Transverse colon (tissue), 4 donors: ENCODE results near the gene B3GALT5.

Experiments
- EP300 ChIP-seq: sonication (generic); formaldehyde crosslinking; IDR thresholded peaks from one replicate; pipeline ENCODE4 v1.6.1; 2017; ENCODE audit warnings: antibody characterized with exemption, low read depth
- POLR2A ChIP-seq: fragments of 450-650 bp; IDR thresholded peaks from one replicate; pipeline ENCODE4 v1.6.1; 2016; ENCODE audit warnings: antibody characterized with exemption, mild to moderate bottlenecking, moderate library complexity
- POLR2AphosphoS5 ChIP-seq, 3 donors: sonication (generic); formaldehyde crosslinking; IDR thresholded peaks; one replicate each; pipeline ENCODE4 v1.6.1; 2016; ENCODE audit warnings: antibody characterized with exemption in 3 of 3
- TF ChIP-seq, protein P1 (sequence below), 5 experiments: fragments of 200-600 bp in 3 of 5; fragments of 450-650 bp in 2 of 5; sonication (generic) in 3 of 5; IDR thresholded peaks; 1 replicate in 2 of 5; 2 replicates in 3 of 5; pipeline ENCODE4 v1.5.1; 2016 to 2017; ENCODE audit warnings: antibody characterized with exemption in 5 of 5, inconsistent platforms in 3 of 5, mild to moderate bottlenecking in 2 of 5, moderate library complexity in 1 of 5

DNA sequence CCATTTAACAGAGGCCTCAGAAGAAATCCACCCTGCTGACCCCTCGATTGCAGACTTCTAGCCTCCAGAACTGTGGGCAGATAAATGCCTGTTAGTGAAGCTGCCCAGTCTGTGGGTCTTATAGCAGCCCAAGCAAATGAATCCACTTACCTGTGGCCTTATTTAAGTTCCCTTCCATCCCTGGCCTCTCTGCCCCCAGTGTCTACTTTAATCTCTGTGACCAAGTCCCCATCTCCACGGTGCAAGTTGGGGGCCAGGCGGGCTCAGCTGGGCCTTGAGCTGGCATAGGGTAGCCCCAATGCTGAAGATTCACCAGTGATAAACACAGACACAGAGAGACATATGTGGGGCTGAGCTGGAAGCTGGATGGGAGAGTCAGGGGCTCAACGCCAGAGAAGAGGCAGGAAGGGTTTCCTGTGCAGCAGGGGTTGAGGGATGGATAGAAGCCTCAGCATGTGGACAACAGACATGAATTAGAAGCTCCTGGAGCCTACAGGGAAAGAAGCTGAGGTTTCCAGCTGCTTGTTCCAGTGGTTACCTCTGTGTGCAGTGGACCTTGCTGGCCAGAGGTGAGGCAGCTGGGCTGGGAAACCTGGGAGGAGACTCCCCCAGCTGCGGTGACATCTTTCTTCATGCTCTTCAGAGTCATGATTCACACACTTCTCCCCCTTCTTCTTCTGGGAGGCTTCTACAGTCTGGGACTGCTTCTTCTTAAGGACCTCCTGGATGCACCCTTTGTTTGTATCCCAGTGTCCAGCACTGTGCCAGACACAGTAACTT lies 13.4 kb upstream of the B3GALT5 start:
- TF ChIP-seq, protein P1, sequence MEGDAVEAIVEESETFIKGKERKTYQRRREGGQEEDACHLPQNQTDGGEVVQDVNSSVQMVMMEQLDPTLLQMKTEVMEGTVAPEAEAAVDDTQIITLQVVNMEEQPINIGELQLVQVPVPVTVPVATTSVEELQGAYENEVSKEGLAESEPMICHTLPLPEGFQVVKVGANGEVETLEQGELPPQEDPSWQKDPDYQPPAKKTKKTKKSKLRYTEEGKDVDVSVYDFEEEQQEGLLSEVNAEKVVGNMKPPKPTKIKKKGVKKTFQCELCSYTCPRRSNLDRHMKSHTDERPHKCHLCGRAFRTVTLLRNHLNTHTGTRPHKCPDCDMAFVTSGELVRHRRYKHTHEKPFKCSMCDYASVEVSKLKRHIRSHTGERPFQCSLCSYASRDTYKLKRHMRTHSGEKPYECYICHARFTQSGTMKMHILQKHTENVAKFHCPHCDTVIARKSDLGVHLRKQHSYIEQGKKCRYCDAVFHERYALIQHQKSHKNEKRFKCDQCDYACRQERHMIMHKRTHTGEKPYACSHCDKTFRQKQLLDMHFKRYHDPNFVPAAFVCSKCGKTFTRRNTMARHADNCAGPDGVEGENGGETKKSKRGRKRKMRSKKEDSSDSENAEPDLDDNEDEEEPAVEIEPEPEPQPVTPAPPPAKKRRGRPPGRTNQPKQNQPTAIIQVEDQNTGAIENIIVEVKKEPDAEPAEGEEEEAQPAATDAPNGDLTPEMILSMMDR (IDR thresholded peaks at IDR 0.05): no peak
- TF ChIP-seq POLR2AphosphoS5 (IDR thresholded peaks at IDR 0.05): no peak
- no peak for TF ChIP-seq POLR2A
- no peak for TF ChIP-seq EP300
